ENCODE results near the gene BSX. TPM values are rescaled to one million over a fixed set of nuclear protein-coding genes. Genes with fewer than 3 reads are reported as not detected.
A peak's percentile ranks its signal among the peaks of the same experiment; 100 is the strongest.

Gene BSX
- not detected for total RNA-seq

DNA sequence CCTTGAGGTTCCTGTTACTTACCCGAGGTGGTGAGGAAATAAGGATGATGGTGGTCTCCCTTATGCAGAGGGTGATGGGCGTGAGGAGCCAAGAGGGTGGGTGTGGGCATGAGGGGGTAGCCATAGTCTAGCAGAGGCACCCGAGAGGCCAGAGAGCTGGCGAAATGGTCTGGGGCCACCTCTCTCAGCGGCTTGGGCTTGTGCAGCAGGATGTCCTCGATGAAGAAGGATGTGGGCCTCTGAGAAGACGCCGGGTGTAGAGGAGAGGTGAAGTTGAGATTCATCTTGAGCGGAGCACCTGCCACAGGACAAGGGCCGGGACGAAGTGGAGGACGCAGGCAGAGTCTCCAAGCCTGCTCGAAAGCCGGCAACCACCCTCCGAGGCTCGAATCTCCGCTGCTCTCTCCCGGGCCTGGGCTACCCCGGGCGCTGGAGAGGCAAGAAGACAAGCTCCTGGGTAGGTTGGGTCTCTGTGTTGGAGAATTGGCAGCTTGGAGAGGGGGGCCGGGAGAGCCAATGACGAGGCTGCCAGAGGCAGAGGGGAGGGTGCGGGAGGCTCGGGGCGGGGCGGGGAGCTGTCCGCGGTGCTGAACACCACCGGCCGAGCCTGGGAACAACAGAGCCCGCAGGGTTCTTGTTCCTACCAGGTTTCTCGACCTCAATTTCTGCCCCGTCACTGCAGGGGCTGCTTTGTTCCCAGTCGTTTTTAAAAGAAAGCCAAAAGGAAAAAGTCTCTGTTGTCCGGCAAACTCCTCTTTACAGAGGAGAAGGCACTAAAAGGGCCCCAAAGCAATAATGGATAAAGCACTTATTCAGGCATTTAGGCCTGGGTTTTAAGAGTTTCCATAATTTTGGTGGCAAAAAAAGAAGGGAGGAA is at the start of gene BSX:
Gene BSX (minus strand): TSS at position 447 of the 877 bp plus-strand sequence. CDS start 163 bp downstream, at position 284.
- no peaks in the 10 kb centered on the region for H3K9me3 ChIP-seq
- WGBS, 2 donors, result 7 to 14% methylated on average over 27 to 30 of the region's 35 CpGs
- TF ChIP-seq POLR2A (IDR thresholded peaks at IDR 0.05) (no peak), CTCF (IDR thresholded peaks at IDR 0.05) (no peak)
- DNase-seq, result no peak
- H3K4me3 ChIP-seq, result no peak within 1 kb of the TSS
- intact Hi-C loops (cut with DNase I), result no loop called here
- H3K27me3 ChIP-seq, result peaks cover 30 to 100% (median 62%) of the 10 kb centered on the region in 4 donors
- H3K27ac ChIP-seq, result no peak within 1 kb of the TSS
- H3K36me3 ChIP-seq, result no peaks in the 10 kb centered on the region
- H3K4me1 ChIP-seq, result peaks cover 21 to 42% (median 21%) of the 10 kb centered on the region in 3 donors

GRCh38 chr11:123030517-123030916 is 48.9 kb upstream of the BSX start:
- H3K4me3 ChIP-seq, result no peak overlapping the region
- H3K27ac ChIP-seq, result no peak overlapping the region
- no peak for DNase-seq
- H3K36me3 ChIP-seq, result no peaks in the 10 kb centered on the region
- TF ChIP-seq CTCF (IDR thresholded peaks at IDR 0.05), result no peak
- no peak for TF ChIP-seq POLR2A (IDR thresholded peaks at IDR 0.05)
- H3K27me3 ChIP-seq, result peaks cover 0 to 6% (median 0%) of the 10 kb centered on the region in 4 donors
- no peaks in the 10 kb centered on the region for H3K4me1 ChIP-seq
- no peaks in the 10 kb centered on the region for H3K9me3 ChIP-seq
- WGBS, 2 donors, result 81 to 88% methylated on average over 3 to 4 of the region's 4 CpGs
- intact Hi-C loops (cut with DNase I), result no loop called here

- H3K4me1 ChIP-seq, result peaks cover 0 to 8% (median 5%) of the 10 kb centered on the region in 3 donors
- H3K9me3 ChIP-seq, result no peaks in the 10 kb centered on the region
- peaks cover 0 to 46% (median 2%) of the 10 kb centered on the region in 4 donors for H3K27me3 ChIP-seq
- DNase-seq, result no peak
- H3K27ac ChIP-seq, result no peak overlapping the region
- H3K4me3 ChIP-seq, result no peak overlapping the region
- WGBS, 2 donors, result 23 to 36% methylated on average over 2 of the region's 2 CpGs
- intact Hi-C loops (cut with DNase I), result loop anchor here (5.0 kb wide), 1 partner anchor 159 kb away; no protein-coding TSS in a partner anchor
- TF ChIP-seq POLR2A (IDR thresholded peaks at IDR 0.05) (no peak), CTCF (IDR thresholded peaks at IDR 0.05) (peak in 3 of 6 experiments; percentile 12 to 47 (median 25))
- no peaks in the 10 kb centered on the region for H3K36me3 ChIP-seq
Observed at GRCh38 chr11:123020968-123021367, 39.3 kb upstream of the BSX start.

- no peak for DNase-seq
Observed at GRCh38 chr11:123018702-123019101, 37.1 kb upstream of the BSX start.

More at GRCh38 chr11:123018702-123019101, 37.1 kb upstream of the BSX start:
- Histone ChIP-seq H3K4me3 (no peak overlapping the region), H3K27ac (no peak overlapping the region), H3K36me3 (no peaks in the 10 kb centered on the region), H3K27me3 (peaks cover 0 to 31% (median 0%) of the 10 kb centered on the region in 4 donors), H3K4me1 (peaks cover 0 to 8% (median 5%) of the 10 kb centered on the region in 3 donors), H3K9me3 (no peaks in the 10 kb centered on the region)
- intact Hi-C loops (cut with DNase I), result no loop called here
- no peak for TF ChIP-seq CTCF (IDR thresholded peaks at IDR 0.05)
- no peak for TF ChIP-seq POLR2A (IDR thresholded peaks at IDR 0.05)
- whole genome bisulfite sequencing, 2 donors, result 88 to 89% methylated on average over 6 of the region's 9 CpGs

Data from esophagus squamous epithelium (tissue), 5 donors.